ENCODE measurements around the gene WTAP. TPM values are rescaled to one million over a fixed set of nuclear protein-coding genes. Genes with fewer than 3 reads are reported as not detected.
"Not testable (repeated sequence)": the region's sequence is repeated elsewhere in the genome, so short reads cannot be mapped to it uniquely, and the experiment has no call there.

Gene WTAP
- total RNA-seq, 1 experiment from 2014 or later, result 106 TPM

GRCh38 chr6:159729598-159730331 lies 2.5 kb downstream of the WTAP start:
- peak; percentile 12 for DNase-seq (ENCODE audit: low read depth)

- DNase-seq (ENCODE audit: low read depth), result no peak
Measured at GRCh38 chr6:159730332-159730676, 3.0 kb downstream of the WTAP start.

- not testable (repeated sequence) for DNase-seq (ENCODE audit: low read depth)
Measured at GRCh38 chr6:159732550-159732949, 5.2 kb downstream of the WTAP start.

GRCh38 chr6:159733395-159733794 lies 6.1 kb downstream of the WTAP start:
- not testable (repeated sequence) for DNase-seq (ENCODE audit: low read depth)

GRCh38 chr6:159736908-159737307 lies 9.6 kb downstream of the WTAP start:
- no peak for DNase-seq (ENCODE audit: low read depth)

- DNase-seq (ENCODE audit: low read depth), result no peak
Measured at GRCh38 chr6:159739341-159739740, 12.0 kb downstream of the WTAP start.

GRCh38 chr6:159742165-159742564 lies 14.9 kb downstream of the WTAP start:
- no peak for DNase-seq (ENCODE audit: low read depth)

- no peak for DNase-seq (ENCODE audit: low read depth)
Measured at GRCh38 chr6:159745081-159745480, 17.8 kb downstream of the WTAP start.

GRCh38 chr6:159746759-159747158 lies 19.5 kb downstream of the WTAP start:
- DNase-seq (ENCODE audit: low read depth), result no peak

- DNase-seq (ENCODE audit: low read depth), result not testable (repeated sequence)
Measured at GRCh38 chr6:159748127-159748526, 20.8 kb downstream of the WTAP start.

- no peak for DNase-seq (ENCODE audit: low read depth)
Measured at GRCh38 chr6:159751448-159751847, 24.1 kb downstream of the WTAP start.

GRCh38 chr6:159753081-159753872 lies 26.0 kb downstream of the WTAP start:
- DNase-seq (ENCODE audit: low read depth), result no peak

GRCh38 chr6:159754401-159754800 lies 27.1 kb downstream of the WTAP start:
- DNase-seq (ENCODE audit: low read depth), result no peak

- no peak for DNase-seq (ENCODE audit: low read depth)
Measured at GRCh38 chr6:159754959-159755914, 27.9 kb downstream of the WTAP start.

- DNase-seq (ENCODE audit: low read depth), result no peak
Measured at GRCh38 chr6:159756508-159756907, 29.2 kb downstream of the WTAP start.

GRCh38 chr6:159758031-159759001 lies 31.0 kb downstream of the WTAP start:
- peak; percentile 88 for DNase-seq (ENCODE audit: low read depth)

GRCh38 chr6:159759645-159760044 lies 32.3 kb downstream of the WTAP start:
- DNase-seq (ENCODE audit: low read depth), result peak; percentile 20

- DNase-seq (ENCODE audit: low read depth), result peak; percentile 93
Measured at GRCh38 chr6:159760602-159761057, 33.3 kb downstream of the WTAP start.

- DNase-seq (ENCODE audit: low read depth), result peak; percentile 20
Measured at GRCh38 chr6:159761129-159761872, 34.0 kb downstream of the WTAP start.

Measured in M059J (cell line).